Measurements from ENCODE around the gene HRH4. TPM values are rescaled to one million over a fixed set of nuclear protein-coding genes. Genes with fewer than 3 reads are reported as not detected.

HRH4 gene
- total RNA-seq, 1 donor = under 0.01 TPM

DNA sequence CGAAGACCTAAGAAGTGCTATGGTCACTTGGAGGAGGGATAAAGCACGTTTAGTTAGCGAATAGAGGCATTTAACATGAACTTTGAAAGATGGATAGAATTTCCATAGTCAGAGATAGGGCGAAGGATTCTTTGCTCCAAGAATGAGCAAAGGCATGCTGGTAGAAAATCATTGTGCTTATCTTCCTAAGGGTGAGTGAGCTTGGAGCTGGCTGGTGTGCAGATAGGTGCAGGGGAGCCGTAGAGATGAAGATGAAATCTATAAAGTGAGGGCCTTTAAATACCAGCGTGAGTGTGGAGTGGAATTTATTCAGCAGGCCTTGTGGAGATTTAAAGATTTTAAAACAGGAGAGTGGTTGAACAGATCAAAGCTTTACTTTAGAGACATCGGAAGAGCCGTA lies 1.6 kb downstream of the HRH4 start:
- no peak for TF ChIP-seq CTCF (IDR thresholded peaks at IDR 0.05; ENCODE audit: insufficient read depth, low read depth, low read length)
- no peak for DNase-seq (ENCODE audit: low read depth)

DNA sequence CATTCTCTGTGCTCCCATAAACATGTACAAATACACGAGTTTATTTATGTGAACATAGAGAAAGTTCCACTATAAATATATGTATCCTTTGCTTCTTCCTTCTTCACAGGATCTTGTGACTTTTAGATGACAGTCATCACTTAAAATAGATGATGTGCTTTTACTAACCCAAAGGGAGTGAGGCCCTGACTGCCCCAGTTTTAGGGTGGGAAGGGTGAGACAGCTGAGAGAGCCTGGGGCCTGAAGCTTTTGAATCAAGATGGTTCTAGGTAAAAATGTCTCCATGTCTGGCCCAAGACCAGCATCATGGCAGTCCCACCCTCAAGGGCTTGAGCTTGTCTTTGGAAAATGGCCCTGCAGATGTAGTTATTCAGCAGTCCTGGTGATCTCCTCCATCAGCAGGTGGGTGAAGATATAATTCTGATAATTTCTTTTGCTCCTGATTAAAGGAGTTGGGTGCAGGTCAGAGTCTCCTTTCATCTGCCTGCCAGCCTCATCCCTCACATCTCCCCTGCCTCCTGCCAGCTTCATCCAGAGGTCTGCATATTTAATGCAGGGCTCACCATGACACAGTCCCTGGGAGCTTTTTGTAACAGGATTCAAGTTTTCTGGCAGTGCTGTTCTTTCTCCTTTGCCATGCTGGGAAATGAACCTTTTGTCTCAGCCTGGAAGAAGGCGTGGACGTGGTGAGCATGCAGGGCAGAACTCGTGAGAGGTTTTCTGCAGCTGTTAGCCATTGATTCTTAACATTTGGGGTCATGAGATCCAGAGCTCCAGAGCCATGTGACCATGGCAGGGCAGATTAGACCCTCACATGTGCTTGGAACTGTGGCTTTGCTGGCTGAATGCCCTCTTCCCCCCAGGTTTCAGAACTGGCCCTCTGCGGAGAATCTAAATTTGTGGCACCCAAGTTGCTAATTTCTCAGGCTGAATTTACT lies 2.7 kb downstream of the HRH4 start:
- no peak for TF ChIP-seq CTCF (IDR thresholded peaks at IDR 0.05; ENCODE audit: insufficient read depth, low read depth, low read length)
- DNase-seq (ENCODE audit: low read depth) = no peak
- H3K4me3 ChIP-seq (ENCODE audit: low read depth, low read length) = no peak overlapping the region

More for the DNA sequence above, 1.6 kb downstream of the HRH4 start:
- H3K4me3 ChIP-seq (ENCODE audit: low read depth, low read length) = no peak overlapping the region

DNA sequence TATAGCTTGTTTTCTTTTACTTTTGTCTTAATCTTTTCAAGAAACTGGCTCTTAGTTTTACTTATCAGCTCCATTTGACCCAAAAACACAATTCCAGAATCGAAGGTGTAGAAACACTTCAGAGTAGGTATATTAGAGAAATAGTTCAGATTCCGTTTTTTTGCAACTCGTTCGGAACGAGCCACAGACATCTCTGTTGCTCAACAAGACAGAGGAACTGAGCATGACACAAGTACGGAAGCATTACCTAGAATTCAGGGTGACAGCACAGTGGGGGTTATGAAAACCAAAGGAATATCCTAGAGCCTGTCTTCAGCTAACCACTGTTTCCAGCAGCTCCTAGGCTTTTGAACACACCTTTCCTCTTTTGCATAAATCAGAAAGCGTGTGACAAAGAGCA lies 5.0 kb downstream of the HRH4 start:
- TF ChIP-seq CTCF (IDR thresholded peaks at IDR 0.05; ENCODE audit: insufficient read depth, low read depth, low read length) = no peak
- no peak overlapping the region for H3K4me3 ChIP-seq (ENCODE audit: low read depth, low read length)
- DNase-seq (ENCODE audit: low read depth) = no peak

- H3K4me3 ChIP-seq (ENCODE audit: low read depth, low read length) = no peak overlapping the region
- no peak for DNase-seq (ENCODE audit: low read depth)
- TF ChIP-seq CTCF (IDR thresholded peaks at IDR 0.05; ENCODE audit: insufficient read depth, low read depth, low read length) = no peak
Measured at GRCh38 chr18:24466771-24467170, 6.3 kb downstream of the HRH4 start.

DNA sequence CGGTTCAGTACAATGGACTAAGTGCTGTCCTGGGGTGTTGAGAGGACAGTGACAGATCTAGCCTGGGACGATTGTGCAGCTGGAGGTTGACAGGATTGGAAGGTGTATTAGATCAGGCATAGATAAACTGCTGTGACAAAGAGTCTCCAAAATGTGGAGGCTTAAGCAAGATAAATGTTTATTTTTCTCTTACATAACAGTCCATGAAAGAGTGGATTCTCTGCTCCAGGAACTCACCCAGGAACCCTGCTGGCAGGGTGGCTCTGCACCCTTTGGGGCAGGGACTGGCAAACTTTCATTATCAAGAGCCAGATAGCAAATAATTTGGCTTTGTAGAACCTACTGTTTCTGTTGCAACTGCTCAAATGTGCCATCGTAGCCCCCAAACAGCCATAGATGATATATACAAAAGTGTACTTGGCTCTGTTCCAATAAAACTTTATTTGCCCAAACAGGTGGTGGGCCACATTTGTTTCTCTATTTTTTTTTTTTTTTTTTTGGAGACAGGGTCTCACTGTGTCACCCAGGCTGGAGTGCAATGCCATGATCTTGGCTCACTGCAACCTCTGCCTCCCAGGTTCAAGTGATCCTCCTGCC lies 9.7 kb downstream of the HRH4 start:
- DNase-seq (ENCODE audit: low read depth) = no peak
- H3K4me3 ChIP-seq (ENCODE audit: low read depth, low read length) = no peak overlapping the region
- TF ChIP-seq CTCF (IDR thresholded peaks at IDR 0.05; ENCODE audit: insufficient read depth, low read depth, low read length) = no peak

- no peak for DNase-seq (ENCODE audit: low read depth)
- H3K4me3 ChIP-seq (ENCODE audit: low read depth, low read length) = no peak overlapping the region
- TF ChIP-seq CTCF (IDR thresholded peaks at IDR 0.05; ENCODE audit: insufficient read depth, low read depth, low read length) = no peak
Measured at GRCh38 chr18:24470805-24471204, 10.4 kb downstream of the HRH4 start.
